ENCODE measurements around the gene ITGA1.
"Not testable (repeated sequence)": the region's sequence is repeated elsewhere in the genome, so short reads cannot be mapped to it uniquely, and the experiment has no call there.

Gene ITGA1

GRCh38 chr5:52840277-52841050, 52.7 kb downstream of the ITGA1 start:
- H3K4me3 ChIP-seq (ENCODE audit: low read length), result no peak overlapping the region
- TF ChIP-seq ZNF274 (IDR thresholded peaks at IDR 0.05; ENCODE audit: low read depth, low read length), result no peak

GRCh38 chr5:52841114-52841513, 53.4 kb downstream of the ITGA1 start:
- no peak overlapping the region for H3K4me3 ChIP-seq (ENCODE audit: low read length)
- TF ChIP-seq ZNF274 (IDR thresholded peaks at IDR 0.05; ENCODE audit: low read depth, low read length), result no peak

GRCh38 chr5:52842111-52842510, 54.4 kb downstream of the ITGA1 start:
- H3K4me3 ChIP-seq (ENCODE audit: low read length), result no peak overlapping the region
- TF ChIP-seq ZNF274 (IDR thresholded peaks at IDR 0.05; ENCODE audit: low read depth, low read length), result no peak

- TF ChIP-seq ZNF274 (IDR thresholded peaks at IDR 0.05; ENCODE audit: low read depth, low read length), result no peak
These were observed 57.2 kb downstream of the ITGA1 start for GRCh38 chr5:52844885-52845284.

GRCh38 chr5:52846182-52846842, 58.6 kb downstream of the ITGA1 start:
- no peak overlapping the region for H3K4me3 ChIP-seq (ENCODE audit: low read length)
- no peak for TF ChIP-seq ZNF274 (IDR thresholded peaks at IDR 0.05; ENCODE audit: low read depth, low read length)

More at GRCh38 chr5:52844885-52845284, 57.2 kb downstream of the ITGA1 start:
- no peak overlapping the region for H3K4me3 ChIP-seq (ENCODE audit: low read length)

GRCh38 chr5:52848688-52849087, 61.0 kb downstream of the ITGA1 start:
- H3K4me3 ChIP-seq (ENCODE audit: low read length), result not testable (repeated sequence)

GRCh38 chr5:52849544-52849943, 61.8 kb downstream of the ITGA1 start:
- no peak for TF ChIP-seq ZNF274 (IDR thresholded peaks at IDR 0.05; ENCODE audit: low read depth, low read length)
- no peak overlapping the region for H3K4me3 ChIP-seq (ENCODE audit: low read length)

- TF ChIP-seq ZNF274 (IDR thresholded peaks at IDR 0.05; ENCODE audit: low read depth, low read length), result no peak
- no peak overlapping the region for H3K4me3 ChIP-seq (ENCODE audit: low read length)
These were observed 65.9 kb downstream of the ITGA1 start for GRCh38 chr5:52853650-52854049.

GRCh38 chr5:52854301-52854700, 66.6 kb downstream of the ITGA1 start:
- TF ChIP-seq ZNF274 (IDR thresholded peaks at IDR 0.05; ENCODE audit: low read depth, low read length), result no peak
- H3K4me3 ChIP-seq (ENCODE audit: low read length), result no peak overlapping the region

- H3K4me3 ChIP-seq (ENCODE audit: low read length), result no peak overlapping the region
These were observed 67.2 kb downstream of the ITGA1 start for GRCh38 chr5:52854949-52855348.

GRCh38 chr5:52856564-52856963, 68.8 kb downstream of the ITGA1 start:
- TF ChIP-seq ZNF274 (IDR thresholded peaks at IDR 0.05; ENCODE audit: low read depth, low read length), result no peak
- H3K4me3 ChIP-seq (ENCODE audit: low read length), result no peak overlapping the region

More at GRCh38 chr5:52854949-52855348, 67.2 kb downstream of the ITGA1 start:
- TF ChIP-seq ZNF274 (IDR thresholded peaks at IDR 0.05; ENCODE audit: low read depth, low read length), result no peak

GRCh38 chr5:52859628-52860027, 71.9 kb downstream of the ITGA1 start:
- no peak overlapping the region for H3K4me3 ChIP-seq (ENCODE audit: low read length)
- TF ChIP-seq ZNF274 (IDR thresholded peaks at IDR 0.05; ENCODE audit: low read depth, low read length), result no peak

GRCh38 chr5:52861368-52861767, 73.7 kb downstream of the ITGA1 start:
- H3K4me3 ChIP-seq (ENCODE audit: low read length), result no peak overlapping the region
- no peak for TF ChIP-seq ZNF274 (IDR thresholded peaks at IDR 0.05; ENCODE audit: low read depth, low read length)

- H3K4me3 ChIP-seq (ENCODE audit: low read length), result no peak overlapping the region
- TF ChIP-seq ZNF274 (IDR thresholded peaks at IDR 0.05; ENCODE audit: low read depth, low read length), result no peak
These were observed 76.1 kb downstream of the ITGA1 start for GRCh38 chr5:52863715-52864290.

GRCh38 chr5:52864371-52864770, 76.7 kb downstream of the ITGA1 start:
- H3K4me3 ChIP-seq (ENCODE audit: low read length), result no peak overlapping the region
- no peak for TF ChIP-seq ZNF274 (IDR thresholded peaks at IDR 0.05; ENCODE audit: low read depth, low read length)
